DND-41 (cell line): Measurements from ENCODE around the gene TP53RK.

ENCODE experiments used
- EZH2 ChIP-seq: IDR thresholded peaks from 3 replicates; pipeline ENCODE4 v1.6.1; 2012; ENCODE audit warnings: borderline replicate concordance, low read depth, mild to moderate bottlenecking, moderate library complexity, low read length, inconsistent platforms; ENCODE audit not compliant: severe bottlenecking
- TF ChIP-seq, protein P1 (sequence below): IDR thresholded peaks from 2 replicates; pipeline ENCODE4 v1.5.1; 2012; ENCODE audit warnings: borderline replicate concordance, low read length, moderate library complexity, mild to moderate bottlenecking; ENCODE audit not compliant: poor library complexity, severe bottlenecking; ENCODE audit errors: extremely low read depth

DNA sequence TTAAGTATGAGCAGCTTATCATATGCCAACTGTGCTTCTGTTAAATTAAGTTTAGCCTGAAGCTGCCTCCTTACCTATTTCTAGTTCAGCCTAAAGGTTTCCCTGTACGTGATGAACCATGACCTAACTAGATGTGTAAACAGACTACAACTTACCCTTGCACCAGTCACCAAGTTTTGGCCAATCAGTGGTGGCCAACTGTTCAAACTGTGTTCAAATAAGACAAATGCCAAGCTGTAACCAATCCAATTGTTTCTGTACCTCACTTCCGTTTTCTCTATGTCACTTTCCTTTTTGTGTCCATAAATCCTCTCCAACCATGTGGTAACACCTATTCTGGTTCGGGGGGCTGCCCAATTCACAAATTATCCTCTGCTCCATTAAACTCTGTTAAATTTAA is 14.2 kb upstream of the TP53RK start:
- TF ChIP-seq, protein P1, sequence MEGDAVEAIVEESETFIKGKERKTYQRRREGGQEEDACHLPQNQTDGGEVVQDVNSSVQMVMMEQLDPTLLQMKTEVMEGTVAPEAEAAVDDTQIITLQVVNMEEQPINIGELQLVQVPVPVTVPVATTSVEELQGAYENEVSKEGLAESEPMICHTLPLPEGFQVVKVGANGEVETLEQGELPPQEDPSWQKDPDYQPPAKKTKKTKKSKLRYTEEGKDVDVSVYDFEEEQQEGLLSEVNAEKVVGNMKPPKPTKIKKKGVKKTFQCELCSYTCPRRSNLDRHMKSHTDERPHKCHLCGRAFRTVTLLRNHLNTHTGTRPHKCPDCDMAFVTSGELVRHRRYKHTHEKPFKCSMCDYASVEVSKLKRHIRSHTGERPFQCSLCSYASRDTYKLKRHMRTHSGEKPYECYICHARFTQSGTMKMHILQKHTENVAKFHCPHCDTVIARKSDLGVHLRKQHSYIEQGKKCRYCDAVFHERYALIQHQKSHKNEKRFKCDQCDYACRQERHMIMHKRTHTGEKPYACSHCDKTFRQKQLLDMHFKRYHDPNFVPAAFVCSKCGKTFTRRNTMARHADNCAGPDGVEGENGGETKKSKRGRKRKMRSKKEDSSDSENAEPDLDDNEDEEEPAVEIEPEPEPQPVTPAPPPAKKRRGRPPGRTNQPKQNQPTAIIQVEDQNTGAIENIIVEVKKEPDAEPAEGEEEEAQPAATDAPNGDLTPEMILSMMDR = no peak
- TF ChIP-seq EZH2 = no peak
